SK-N-SH (cell line): ENCODE data around the gene AGO3. TPM values are rescaled to one million over a fixed set of nuclear protein-coding genes. Genes with fewer than 3 reads are reported as not detected.

Source experiments
- CTCF ChIA-PET: fragments of 300-600, 350-600 bp; formaldehyde crosslinking; extraction: SDS; loops from one replicate; lab custom pipeline; 2021; lab: Yijun Ruan, JAX
- POLR2A ChIA-PET: fragments of 350-600 bp; sonication (Branson Sonifier 250); formaldehyde crosslinking; extraction: SDS; loops from one replicate; lab custom pipeline; 2020; ENCODE audit warnings: antibody characterized with exemption, inconsistent platforms; lab: Yijun Ruan, JAX
- DNase-seq: peaks from one replicate; pipeline ENCODE4 v3.0.0; 2012
- H2AFZ ChIP-seq: fragments of 200-600 bp; sonication (generic); 2 replicates; pipeline ENCODE4 v1.8.1; 2016; ENCODE audit warnings: antibody characterized with exemption, mild to moderate bottlenecking, low read depth
- H3F3A ChIP-seq: fragments of 200-600 bp; sonication (generic); replicated peaks from 2 replicates; pipeline ENCODE3; 2016; ENCODE audit warnings: antibody characterized with exemption, mild to moderate bottlenecking; ENCODE audit not compliant: insufficient read depth
- H3K27ac ChIP-seq, 2 experiments: fragments of 200-500 bp in 1 of 2; fragments of 200-600 bp in 1 of 2; sonication (Bioruptor generic) in 1 of 2; sonication (generic), shearing (Covaris generic) in 1 of 2; 2 replicates each; pipeline versions ENCODE4 v1.5.1 to v1.6.1; 2014 to 2016; ENCODE audit warnings: low read depth in 2 of 2, inconsistent platforms in 1 of 2, low read length in 1 of 2, mild to moderate bottlenecking in 1 of 2, mixed read lengths in 1 of 2
- H3K27me3 ChIP-seq: fragments of 200-600 bp; sonication (generic), shearing (Covaris generic); 2 replicates; pipeline ENCODE4 v1.6.1; 2016; ENCODE audit warnings: mixed run types; ENCODE audit not compliant: insufficient read depth
- H3K36me3 ChIP-seq, 2 experiments: fragments of 200-500 bp in 1 of 2; fragments of 200-600 bp in 1 of 2; sonication (Bioruptor generic) in 1 of 2; sonication (generic) in 1 of 2; replicated peaks in 1 of 2; 2 replicates each; pipeline versions ENCODE3 to v1.5.1; 2014 to 2016; ENCODE audit warnings: low read length in 1 of 2, mild to moderate bottlenecking in 1 of 2; ENCODE audit not compliant: insufficient read depth in 2 of 2, control insufficient read depth in 1 of 2
- H3K4me1 ChIP-seq, 2 experiments: fragments of 200-500 bp in 1 of 2; fragments of 200-600 bp in 1 of 2; sonication (Bioruptor generic) in 1 of 2; sonication (generic), shearing (Covaris generic) in 1 of 2; 2 replicates each; pipeline versions ENCODE4 v1.5.1 to v1.6.1; 2014 to 2016; ENCODE audit warnings: low read depth in 1 of 2, low read length in 1 of 2, mixed run types in 1 of 2; ENCODE audit not compliant: insufficient read depth in 2 of 2, control insufficient read depth in 1 of 2
- H3K4me2 ChIP-seq: fragments of 200-600 bp; sonication (generic), shearing (Covaris generic); 2 replicates; pipeline ENCODE4 v1.6.1; 2017; ENCODE audit warnings: mixed run types
- H3K4me3 ChIP-seq, 2 experiments: fragments of 200-500 bp in 1 of 2; fragments of 200-600 bp in 1 of 2; sonication (Bioruptor generic) in 1 of 2; sonication (generic), shearing (Covaris generic) in 1 of 2; 2 replicates each; pipeline versions ENCODE4 v1.5.1 to v1.8.1; 2014 to 2016; ENCODE audit warnings: low read depth in 2 of 2, inconsistent platforms in 1 of 2, low read length in 1 of 2, mild to moderate bottlenecking in 1 of 2, mixed read lengths in 1 of 2, moderate library complexity in 1 of 2
- H3K79me2 ChIP-seq: fragments of 200-600 bp; sonication (generic); 2 replicates; pipeline ENCODE4 v1.8.1; 2017; ENCODE audit warnings: mild to moderate bottlenecking; ENCODE audit not compliant: insufficient read depth
- H3K9ac ChIP-seq: fragments of 200-600 bp; sonication (generic); 2 replicates; pipeline ENCODE4 v1.6.1; 2017; ENCODE audit warnings: mixed run types
- H3K9me2 ChIP-seq: fragments of 200-600 bp; sonication (generic); 2 replicates; pipeline ENCODE4 v1.6.1; 2017; ENCODE audit warnings: mixed run types
- H3K9me3 ChIP-seq: fragments of 200-600 bp; sonication (generic); 2 replicates; pipeline ENCODE4 v1.6.1; 2017; ENCODE audit warnings: mixed run types, mild to moderate bottlenecking, moderate library complexity
- H4K20me1 ChIP-seq: fragments of 200-600 bp; sonication (generic); 2 replicates; pipeline ENCODE4 v1.6.1; 2017; ENCODE audit warnings: mild to moderate bottlenecking, mixed run types; ENCODE audit not compliant: insufficient read depth
- CHD2 ChIP-seq: fragments of 150-350 bp; IDR thresholded peaks from 2 replicates; pipeline ENCODE4 v1.6.1; 2018; ENCODE audit warnings: low read length; ENCODE audit not compliant: partially characterized antibody
- EP300 ChIP-seq, 2 experiments: IDR thresholded peaks; 2 replicates each; pipeline versions ENCODE4 v1.4.0 to v1.6.1; 2012; ENCODE audit warnings: borderline replicate concordance in 1 of 2, low read depth in 1 of 2, low read length in 1 of 2
- EZH2phosphoT487 ChIP-seq: fragments of 200-600 bp; sonication (generic); IDR thresholded peaks from 2 replicates; pipeline ENCODE4 v1.6.1; 2017; ENCODE audit warnings: low read depth, mixed run types, mild to moderate bottlenecking, antibody characterized with exemption, moderate library complexity, borderline replicate concordance
- FOSL2 ChIP-seq: IDR thresholded peaks from 2 replicates; pipeline ENCODE4 v1.4.0; 2012; ENCODE audit warnings: low read depth, mild to moderate bottlenecking, moderate library complexity, borderline replicate concordance
- GATA2 ChIP-seq: sonication (generic); formaldehyde crosslinking; IDR thresholded peaks from 2 replicates; pipeline ENCODE4 v1.5.0; 2020; ENCODE audit warnings: mild to moderate bottlenecking, missing genetic modification reagents
- JUND ChIP-seq: IDR thresholded peaks from 2 replicates; pipeline ENCODE4 v1.4.0; 2012
- MEF2A ChIP-seq: IDR thresholded peaks from 2 replicates; pipeline ENCODE4 v1.4.0; 2012; ENCODE audit warnings: low read depth, borderline replicate concordance
- MXI1 ChIP-seq: IDR thresholded peaks from 2 replicates; pipeline ENCODE4 v1.6.1; 2012; ENCODE audit warnings: mild to moderate bottlenecking, low read depth, low read length, improper control_type of control experiment
- NRF1 ChIP-seq: IDR thresholded peaks from 2 replicates; pipeline ENCODE4 v1.6.1; 2012; ENCODE audit warnings: low read depth, mild to moderate bottlenecking, low read length
- POLR2AphosphoS5 ChIP-seq: IDR thresholded peaks from 2 replicates; pipeline ENCODE4 v1.6.1; 2012; ENCODE audit warnings: low read depth, low read length
- RAD21 ChIP-seq: IDR thresholded peaks from 2 replicates; pipeline ENCODE4 v1.6.1; 2012; ENCODE audit warnings: mild to moderate bottlenecking, low read length
- RCOR1 ChIP-seq: fragments of 150-350 bp; IDR thresholded peaks from 2 replicates; pipeline ENCODE4 v1.6.1; 2017; ENCODE audit warnings: antibody characterized with exemption, low read length
- RFX5 ChIP-seq: IDR thresholded peaks from 2 replicates; pipeline ENCODE4 v1.6.1; 2012; ENCODE audit warnings: mild to moderate bottlenecking, improper control_type of control experiment, low read length
- SMC3 ChIP-seq: IDR thresholded peaks from 2 replicates; pipeline ENCODE4 v1.6.1; 2012; ENCODE audit warnings: low read depth, low read length, improper control_type of control experiment
- TAF1 ChIP-seq: IDR thresholded peaks from 2 replicates; pipeline ENCODE4 v1.6.1; 2012; ENCODE audit warnings: low read depth, mild to moderate bottlenecking, low read length, moderate library complexity, borderline replicate concordance
- TEAD4 ChIP-seq: IDR thresholded peaks from 2 replicates; pipeline ENCODE4 v1.4.0; 2012; ENCODE audit warnings: mild to moderate bottlenecking, borderline replicate concordance; ENCODE audit not compliant: insufficient read depth
- USF1 ChIP-seq: IDR thresholded peaks from 2 replicates; pipeline ENCODE4 v1.4.0; 2012; ENCODE audit warnings: low read depth, borderline replicate concordance
- USF2 ChIP-seq: fragments of 150-350 bp; IDR thresholded peaks from 2 replicates; pipeline ENCODE4 v1.6.1; 2017; ENCODE audit warnings: antibody characterized with exemption, low read length, low read depth, borderline replicate concordance
- WGBS: methylation state at CpG from one replicate; pipeline ENCODE4 v1.1.6; 2017; ENCODE audit warnings: low lambda C conversion rate; 5-methylcytosine and 5-hydroxymethylcytosine counted together
- polyA plus RNA-seq, 3 experiments: library from polyadenylated mRNA; depleted of rRNA; stranded (reverse); fragments of >200 nt; gene quantifications; 2 replicates each; pipeline ENCODE4 v1.2.3, GENCODE V29; 2012
- TF ChIP-seq, protein P1 (sequence below): IDR thresholded peaks from 2 replicates; pipeline ENCODE4 v1.4.0; 2012; ENCODE audit warnings: low read depth, borderline replicate concordance
- TF ChIP-seq, protein P2 (sequence below): IDR thresholded peaks from 2 replicates; pipeline ENCODE4; 2012

AGO3 gene
- polyA plus RNA-seq, 1 of the 3 experiments (the other 2 are of a cell fraction), result 6.7 TPM

GRCh38 chr1:36092166-36092797, 161.4 kb downstream of the AGO3 start:
- H3K9me3 ChIP-seq, result no peaks in the 10 kb centered on the region
- H2AFZ ChIP-seq, result no peak overlapping the region
- no peak overlapping the region for H3K4me3 ChIP-seq
- no peak overlapping the region for H3K4me2 ChIP-seq
- H3K9me2 ChIP-seq, result no peaks in the 10 kb centered on the region
- DNase-seq, result no peak
- WGBS, result 96% methylated on average over 13 of the region's 17 CpGs
- peaks cover 40% of the 10 kb centered on the region for H3K79me2 ChIP-seq
- H3K4me1 ChIP-seq, result peaks cover 3 to 75% of the 10 kb centered on the region in 2 experiments; a peak in 3 of 4 replicates
- no peaks in the 10 kb centered on the region for H4K20me1 ChIP-seq
- peak overlapping the region in 1 of 2 experiments; percentile 99; a peak in 2 of 4 replicates for H3K27ac ChIP-seq
- H3K36me3 ChIP-seq, result peaks cover 17 to 53% of the 10 kb centered on the region in 2 experiments
- H3F3A ChIP-seq, result peaks cover 23% of the 10 kb centered on the region
- TF ChIP-seq MXI1 (no peak), RCOR1 (no peak), MEF2A (no peak), TEAD4 (no peak), POLR2AphosphoS5 (no peak), FOSL2 (no peak), USF1 (no peak), EP300 (IDR thresholded peaks at IDR 0.05; ENCODE audit: borderline replicate concordance in 1 of 2, low read depth in 1 of 2, low read length in 1 of 2) (no peak), GATA2 (CRISPR knock-in tag) (no peak), NRF1 (no peak), SMC3 (no peak), USF2 (no peak), EZH2phosphoT487 (no peak), CHD2 (no peak), RAD21 (no peak), JUND (no peak), RFX5 (no peak), TAF1 (no peak)
- TF ChIP-seq, protein P1, sequence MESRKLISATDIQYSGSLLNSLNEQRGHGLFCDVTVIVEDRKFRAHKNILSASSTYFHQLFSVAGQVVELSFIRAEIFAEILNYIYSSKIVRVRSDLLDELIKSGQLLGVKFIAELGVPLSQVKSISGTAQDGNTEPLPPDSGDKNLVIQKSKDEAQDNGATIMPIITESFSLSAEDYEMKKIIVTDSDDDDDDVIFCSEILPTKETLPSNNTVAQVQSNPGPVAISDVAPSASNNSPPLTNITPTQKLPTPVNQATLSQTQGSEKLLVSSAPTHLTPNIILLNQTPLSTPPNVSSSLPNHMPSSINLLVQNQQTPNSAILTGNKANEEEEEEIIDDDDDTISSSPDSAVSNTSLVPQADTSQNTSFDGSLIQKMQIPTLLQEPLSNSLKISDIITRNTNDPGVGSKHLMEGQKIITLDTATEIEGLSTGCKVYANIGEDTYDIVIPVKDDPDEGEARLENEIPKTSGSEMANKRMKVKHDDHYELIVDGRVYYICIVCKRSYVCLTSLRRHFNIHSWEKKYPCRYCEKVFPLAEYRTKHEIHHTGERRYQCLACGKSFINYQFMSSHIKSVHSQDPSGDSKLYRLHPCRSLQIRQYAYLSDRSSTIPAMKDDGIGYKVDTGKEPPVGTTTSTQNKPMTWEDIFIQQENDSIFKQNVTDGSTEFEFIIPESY, result no peak
- TF ChIP-seq, protein P2, sequence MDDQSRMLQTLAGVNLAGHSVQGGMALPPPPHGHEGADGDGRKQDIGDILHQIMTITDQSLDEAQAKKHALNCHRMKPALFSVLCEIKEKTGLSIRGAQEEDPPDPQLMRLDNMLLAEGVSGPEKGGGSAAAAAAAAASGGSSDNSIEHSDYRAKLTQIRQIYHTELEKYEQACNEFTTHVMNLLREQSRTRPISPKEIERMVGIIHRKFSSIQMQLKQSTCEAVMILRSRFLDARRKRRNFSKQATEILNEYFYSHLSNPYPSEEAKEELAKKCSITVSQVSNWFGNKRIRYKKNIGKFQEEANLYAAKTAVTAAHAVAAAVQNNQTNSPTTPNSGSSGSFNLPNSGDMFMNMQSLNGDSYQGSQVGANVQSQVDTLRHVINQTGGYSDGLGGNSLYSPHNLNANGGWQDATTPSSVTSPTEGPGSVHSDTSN, result no peak
- TF ChIP-seq, all 33 proteins: peak for 0
- CTCF ChIA-PET, result interaction anchor here (1.4 to 32.6 kb wide), 4 partner anchors 23 to 328 kb away, joined by 3 to 700 read pairs (median 6); no protein-coding TSS in a partner anchor
- Histone ChIP-seq H3K9ac (no peak overlapping the region), H3K27me3 (no peaks in the 10 kb centered on the region)
- POLR2A ChIA-PET, result no interaction called here
